CD4-positive, alpha-beta T cell treated with Interleukin-12 subunit alpha and Interleukin-12 subunit beta, for 1 hour (primary cell): ENCODE results near the gene VARS2.

Source experiments
- DNase-seq: peaks from one replicate; pipeline ENCODE4 v3.0.0-alpha.2; 2020

The VARS2 gene

DNA sequence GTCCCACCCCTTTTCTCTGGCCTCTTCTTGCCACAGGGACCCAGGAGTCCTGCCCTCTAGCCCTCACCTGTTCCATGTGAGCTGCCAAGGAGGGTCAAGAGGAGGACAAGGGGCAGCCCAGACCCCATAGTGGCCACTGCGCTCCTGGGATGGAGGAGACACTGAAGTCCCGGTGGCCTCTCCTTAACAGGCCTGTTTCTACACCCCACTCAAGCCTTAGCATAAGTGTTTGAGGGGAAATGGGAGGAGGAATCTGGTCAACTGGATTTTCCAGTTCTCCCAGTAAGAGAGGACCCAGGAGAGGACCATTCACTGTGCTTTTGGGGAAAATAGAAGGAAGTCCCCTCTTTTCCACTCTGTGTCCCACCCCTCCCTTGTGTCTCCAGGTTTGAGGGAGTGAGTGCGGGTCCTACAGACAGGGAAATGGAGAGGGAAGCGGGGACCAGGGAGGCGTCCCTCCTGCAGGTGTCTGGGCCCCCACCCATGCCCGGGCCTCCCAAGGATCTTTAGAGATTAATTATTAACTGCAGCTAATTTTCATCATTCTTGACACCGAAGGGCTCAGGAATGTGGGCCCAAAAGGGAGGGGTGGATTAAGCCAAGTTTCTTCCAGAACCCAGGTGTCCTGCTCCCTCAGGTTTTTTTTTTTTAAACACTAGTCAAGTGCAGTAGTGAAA is 18.1 kb downstream of the VARS2 start, which contains the start of gene SFTA2:
Gene SFTA2, minus strand, starts transcription at position 202 of the 677 bp plus-strand sequence. Its CDS starts 74 bp downstream, at position 128.
- no peak for DNase-seq

DNA sequence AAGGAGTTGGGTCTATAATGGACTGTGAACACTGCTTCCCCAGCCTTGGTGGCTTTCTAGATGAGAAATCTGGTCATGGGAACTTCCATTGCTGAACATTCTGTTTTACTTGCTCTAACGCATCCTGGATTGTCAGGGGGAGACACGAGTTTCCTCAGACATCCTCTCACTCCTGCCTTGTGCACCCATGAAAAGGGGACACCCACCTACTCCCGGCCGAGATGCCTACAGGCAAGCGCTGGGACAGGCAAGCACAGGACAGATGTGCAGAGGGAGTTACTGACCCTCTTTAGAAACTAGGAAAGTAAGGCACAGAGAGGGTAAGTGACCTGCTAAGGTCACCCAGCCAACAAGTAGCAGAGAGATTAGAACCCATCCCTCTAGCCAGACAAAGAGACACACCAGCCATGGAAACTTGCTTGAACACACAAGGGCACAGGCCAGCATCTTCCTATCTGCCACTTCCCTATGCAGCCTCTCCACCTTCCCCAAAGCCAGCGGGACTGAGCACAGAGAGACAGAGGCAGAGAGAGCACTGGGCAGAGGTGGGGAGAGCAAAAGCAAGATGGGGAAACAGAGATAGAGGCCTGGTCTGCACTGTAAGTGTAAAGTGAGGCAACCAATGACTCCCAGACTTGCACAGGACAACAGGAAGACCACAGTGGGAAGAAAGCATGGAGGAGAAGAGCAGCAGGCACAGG is 18.8 kb downstream of the VARS2 start:
- no peak for DNase-seq

DNA sequence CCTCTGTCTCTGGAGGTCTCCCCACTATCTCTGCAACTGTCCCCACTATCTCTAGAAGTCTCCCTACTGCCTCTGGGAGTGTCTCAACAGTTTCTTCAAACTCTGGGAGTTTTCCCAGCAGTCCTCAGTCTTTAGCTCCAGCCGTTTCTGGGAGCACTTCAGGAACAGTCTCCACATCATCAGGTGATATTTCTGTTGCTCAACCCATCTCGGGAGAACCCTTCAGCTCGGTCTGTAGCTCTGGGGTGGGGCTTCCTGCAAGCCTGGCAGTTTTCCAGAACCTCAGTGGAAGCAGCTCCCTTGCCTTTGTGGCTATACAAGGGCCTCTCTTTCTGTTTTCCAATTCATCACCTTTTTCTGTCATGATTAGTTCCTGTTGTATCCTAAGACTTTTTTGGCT is 21.0 kb downstream of the VARS2 start:
- DNase-seq, result no peak

DNA sequence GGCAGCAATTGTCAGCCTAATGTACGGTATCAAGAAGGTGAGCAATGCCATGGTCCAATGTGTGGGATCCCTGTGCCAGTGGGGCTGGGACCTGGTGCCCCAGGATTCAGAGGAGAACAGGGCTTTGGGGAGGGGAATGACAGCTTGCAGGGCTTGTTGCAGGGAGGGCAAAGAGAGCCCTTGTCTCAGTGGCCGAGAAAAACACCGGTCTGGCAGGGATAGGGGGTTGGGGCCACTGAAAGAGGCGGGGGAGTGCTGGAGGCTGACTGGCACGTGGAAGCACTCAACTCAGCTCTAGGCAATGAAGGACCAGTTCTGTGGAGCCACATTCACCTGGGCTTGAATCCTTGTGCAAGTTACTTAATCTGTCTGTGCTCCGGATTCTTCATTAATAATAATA is 23.2 kb downstream of the VARS2 start:
- no peak for DNase-seq

DNA sequence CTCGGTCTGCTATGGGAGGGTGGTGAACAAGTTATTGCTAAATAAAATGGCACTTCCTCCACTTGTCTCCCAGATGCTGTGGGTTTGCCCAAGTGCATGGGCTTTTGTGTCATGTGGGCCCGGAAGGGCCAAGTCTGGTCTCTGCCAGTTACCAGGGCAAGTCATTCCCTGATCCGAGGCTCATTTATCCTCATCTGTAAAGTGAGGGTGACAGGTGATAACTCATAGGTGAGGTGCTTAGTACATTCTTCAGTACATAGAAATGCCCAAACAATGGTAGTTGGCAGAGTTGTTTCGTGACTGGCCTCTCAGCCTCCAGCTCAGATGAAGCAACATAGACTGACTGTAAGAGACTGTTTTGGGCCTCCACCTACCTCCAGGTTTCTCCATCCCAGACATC is 24.7 kb downstream of the VARS2 start:
- DNase-seq, result no peak

DNA sequence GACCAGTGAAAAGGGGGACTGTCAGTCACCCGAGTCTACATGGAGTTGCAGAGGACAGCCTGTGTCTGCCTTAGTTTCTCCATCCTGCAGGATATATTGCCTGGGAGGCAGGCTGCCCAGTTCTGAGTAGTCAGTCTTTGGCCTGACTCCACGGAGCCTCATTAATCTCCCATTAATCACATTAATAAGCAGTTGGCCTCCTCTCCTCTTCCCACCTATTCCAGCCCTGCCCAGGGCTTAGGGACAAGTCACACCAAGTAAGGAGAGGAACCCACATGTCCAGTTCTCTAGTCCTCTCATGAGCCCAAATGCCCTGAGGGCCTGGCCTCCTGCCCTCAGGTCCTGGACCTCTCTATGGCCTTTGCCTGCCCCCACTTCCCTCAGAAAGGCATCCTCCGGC is 25.4 kb downstream of the VARS2 start:
- DNase-seq, result no peak

DNA sequence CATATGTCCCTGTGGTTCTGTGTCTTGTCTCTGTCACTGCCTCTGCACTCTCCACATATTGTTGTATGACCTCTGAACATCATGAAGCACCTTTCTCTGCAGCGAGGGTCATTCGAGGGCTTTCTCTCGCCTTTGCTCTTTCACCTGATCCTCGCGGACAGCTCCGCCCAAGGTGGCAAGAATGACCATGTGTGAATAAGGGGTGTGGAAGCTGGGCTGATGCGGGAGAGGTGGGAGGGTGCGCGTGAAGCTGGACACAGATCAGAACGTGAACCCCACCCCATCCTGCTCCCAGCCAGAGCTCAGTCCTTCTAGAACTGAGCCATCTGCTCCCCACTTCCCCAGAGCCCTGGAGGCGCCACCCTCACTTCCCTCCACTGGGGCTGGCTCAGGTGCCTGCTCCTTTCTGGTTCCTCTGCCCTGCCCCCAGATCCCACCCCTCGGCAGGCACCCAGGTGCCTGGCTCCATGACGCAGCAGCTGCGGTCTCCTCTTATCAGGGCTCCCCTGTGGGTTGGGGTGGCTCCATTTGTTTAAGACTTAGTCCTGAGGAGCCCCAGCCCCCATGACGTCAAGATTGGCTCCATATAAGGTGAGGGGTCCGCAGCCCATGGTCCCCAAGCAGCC is 26.4 kb downstream of the VARS2 start, which contains the start of gene MUCL3:
Gene MUCL3, plus strand, starts transcription at position 613 of the 626 bp plus-strand sequence. CDS start 27 bp downstream, outside the sequence.
- DNase-seq, result no peak

DNA sequence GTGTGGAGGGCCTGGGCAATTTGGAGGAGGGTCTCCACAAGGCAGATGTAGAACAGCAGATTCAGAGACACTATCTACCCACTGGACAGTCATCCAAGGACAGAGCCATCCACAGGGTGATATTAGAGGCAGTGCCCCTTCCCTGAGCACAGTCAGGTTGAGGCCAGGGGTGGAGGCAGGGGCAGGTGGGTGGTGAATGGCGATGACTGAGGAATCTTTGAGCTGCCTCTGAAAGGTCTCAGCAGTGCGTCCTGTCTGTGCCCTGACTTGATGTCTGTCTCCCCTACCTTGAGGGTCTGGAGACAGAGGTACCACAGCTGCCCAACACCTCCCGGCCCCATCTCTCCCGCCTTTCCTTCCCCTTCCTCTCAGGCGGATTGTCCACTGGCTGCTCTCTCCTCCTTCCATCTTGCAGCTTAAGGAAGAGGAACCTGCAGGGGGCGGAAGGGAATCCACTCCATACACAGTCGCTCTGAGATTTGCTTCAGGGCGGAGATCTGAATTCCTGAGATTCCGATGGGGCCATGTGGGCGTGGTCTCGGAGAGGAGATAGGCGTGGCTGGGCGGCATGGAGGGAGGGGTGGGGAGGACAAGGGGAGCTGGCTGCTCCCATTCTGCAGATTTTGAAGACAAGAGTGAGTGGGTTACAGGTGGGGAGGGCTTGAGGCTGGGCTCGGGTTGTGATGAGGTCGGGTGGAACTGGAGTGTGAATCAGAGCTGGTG is 28.5 kb downstream of the VARS2 start:
- DNase-seq, result no peak

DNA sequence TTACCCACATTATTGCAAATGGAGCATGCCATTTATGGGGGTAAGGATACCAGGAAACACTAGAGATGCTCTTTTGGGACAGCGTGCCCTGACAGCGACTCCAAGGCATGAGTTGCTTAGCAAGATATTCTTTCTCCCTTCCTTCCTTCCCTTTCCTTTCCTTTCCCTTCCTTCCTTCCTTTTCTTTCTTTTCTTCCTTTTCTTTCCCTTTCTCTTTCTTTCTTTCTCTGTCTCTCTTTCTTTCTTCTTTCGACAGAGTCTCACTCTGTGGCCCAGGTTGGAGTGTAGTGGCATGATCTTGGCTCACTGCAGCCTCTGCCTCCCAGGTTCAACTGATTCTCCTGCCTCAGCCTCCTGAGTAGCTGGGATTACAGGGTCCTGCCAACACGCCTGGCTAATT is 30.0 kb downstream of the VARS2 start:
- DNase-seq, result no peak

DNA sequence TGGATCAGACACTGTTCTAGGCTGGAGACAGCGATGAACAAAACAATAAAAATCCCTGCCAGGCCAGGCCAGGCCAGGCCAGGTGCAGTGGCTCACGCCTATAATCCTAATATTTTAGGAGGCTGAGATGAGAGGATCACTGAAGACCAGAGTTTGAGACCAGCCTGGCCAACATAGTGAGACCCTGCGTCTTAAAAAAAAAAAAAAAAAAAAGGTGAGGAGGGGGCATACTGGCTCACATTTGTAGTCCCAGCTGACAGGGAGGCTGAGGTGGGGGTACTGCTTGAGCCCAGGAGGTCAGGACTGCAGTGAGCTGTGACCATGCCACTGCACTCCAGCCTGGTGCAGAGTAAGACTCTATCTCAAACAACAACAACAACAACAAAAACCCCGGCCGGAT is 31.2 kb downstream of the VARS2 start:
- no peak for DNase-seq

DNA sequence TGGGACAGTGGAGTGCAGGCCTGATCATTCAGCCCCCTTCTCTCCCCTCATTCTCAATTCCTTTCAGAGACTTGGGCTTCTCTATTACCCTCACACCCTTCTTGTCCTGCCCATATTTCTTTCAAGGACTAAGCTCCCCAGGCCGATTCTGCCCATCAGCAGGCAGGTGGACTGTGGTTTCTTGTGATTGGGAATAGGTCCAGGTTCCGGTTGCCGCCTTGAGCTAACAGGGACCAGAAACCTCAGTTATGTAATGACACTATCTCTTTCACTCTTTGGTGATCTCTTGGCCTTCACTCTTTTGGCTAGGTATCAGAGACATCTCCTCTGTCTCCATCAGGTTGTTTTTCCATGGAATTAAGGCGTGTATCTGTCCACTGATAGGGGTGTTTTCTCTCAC is 33.2 kb downstream of the VARS2 start:
- no peak for DNase-seq

DNA sequence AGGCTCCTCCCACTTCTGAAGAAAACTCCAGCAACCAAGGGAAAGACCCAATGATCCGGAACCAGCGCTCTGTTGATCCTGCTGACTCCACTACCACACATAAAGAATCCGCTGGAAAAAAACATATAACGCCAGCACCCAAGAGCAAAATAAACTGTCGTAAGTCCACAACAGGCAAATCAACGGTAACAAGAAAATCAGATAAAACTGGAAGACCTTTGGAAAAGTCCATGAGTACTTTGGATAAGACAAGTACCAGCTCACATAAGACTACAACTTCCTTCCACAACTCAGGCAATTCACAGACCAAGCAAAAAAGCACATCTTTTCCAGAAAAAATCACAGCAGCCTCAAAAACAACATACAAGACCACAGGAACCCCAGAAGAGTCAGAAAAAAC is 34.8 kb downstream of the VARS2 start:
- DNase-seq, result no peak

DNA sequence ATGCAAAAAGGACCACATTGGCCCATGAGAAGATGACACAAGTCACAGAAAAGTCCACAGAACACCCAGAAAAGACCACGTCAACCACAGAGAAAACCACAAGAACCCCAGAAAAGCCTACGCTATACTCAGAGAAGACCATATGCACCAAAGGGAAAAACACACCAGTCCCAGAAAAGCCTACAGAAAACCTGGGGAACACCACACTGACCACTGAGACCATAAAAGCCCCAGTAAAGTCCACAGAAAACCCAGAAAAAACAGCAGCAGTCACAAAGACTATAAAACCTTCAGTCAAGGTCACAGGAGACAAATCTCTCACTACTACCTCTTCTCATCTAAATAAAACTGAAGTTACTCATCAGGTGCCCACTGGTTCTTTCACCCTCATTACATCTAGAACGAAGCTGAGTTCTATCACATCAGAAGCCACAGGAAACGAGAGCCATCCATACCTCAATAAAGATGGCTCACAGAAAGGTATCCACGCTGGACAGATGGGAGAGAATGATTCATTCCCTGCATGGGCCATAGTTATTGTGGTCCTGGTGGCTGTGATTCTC is 38.0 kb downstream of the VARS2 start:
- DNase-seq, result no peak

DNA sequence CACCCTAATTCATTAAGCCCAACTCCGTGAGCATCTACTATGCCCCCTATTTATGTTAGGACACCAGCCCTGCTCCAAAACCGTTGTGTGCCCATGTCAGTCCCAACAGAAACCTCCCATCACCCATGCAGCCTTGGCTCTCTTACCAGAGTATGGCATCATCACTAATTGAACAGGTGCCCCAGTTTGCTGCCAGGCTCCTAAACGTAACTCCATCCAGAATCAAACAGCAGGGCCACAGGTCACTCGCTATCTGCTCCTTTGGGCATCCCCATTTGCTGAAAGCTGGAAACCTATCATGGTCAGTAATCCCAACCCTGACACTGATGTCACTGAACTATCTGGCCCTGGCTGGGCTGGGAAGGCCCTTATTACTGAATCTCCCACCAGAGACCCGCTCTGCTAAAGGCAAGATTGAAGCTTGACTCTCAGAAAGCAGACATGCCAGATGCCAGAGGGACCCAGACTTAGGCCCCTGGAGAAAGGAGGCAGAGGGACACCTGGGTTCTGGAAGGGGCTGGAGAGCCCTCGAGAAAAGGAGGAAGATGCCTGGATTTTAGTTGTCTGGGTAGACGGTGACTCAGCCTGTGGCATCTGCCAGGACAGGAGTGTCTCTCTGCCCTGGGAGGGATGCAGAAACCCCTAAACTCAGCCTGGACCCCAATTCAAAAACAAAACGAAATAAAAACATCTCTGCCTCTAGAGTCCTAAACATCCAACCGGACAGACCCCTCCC is 40.8 kb downstream of the VARS2 start:
- DNase-seq, result no peak

DNA sequence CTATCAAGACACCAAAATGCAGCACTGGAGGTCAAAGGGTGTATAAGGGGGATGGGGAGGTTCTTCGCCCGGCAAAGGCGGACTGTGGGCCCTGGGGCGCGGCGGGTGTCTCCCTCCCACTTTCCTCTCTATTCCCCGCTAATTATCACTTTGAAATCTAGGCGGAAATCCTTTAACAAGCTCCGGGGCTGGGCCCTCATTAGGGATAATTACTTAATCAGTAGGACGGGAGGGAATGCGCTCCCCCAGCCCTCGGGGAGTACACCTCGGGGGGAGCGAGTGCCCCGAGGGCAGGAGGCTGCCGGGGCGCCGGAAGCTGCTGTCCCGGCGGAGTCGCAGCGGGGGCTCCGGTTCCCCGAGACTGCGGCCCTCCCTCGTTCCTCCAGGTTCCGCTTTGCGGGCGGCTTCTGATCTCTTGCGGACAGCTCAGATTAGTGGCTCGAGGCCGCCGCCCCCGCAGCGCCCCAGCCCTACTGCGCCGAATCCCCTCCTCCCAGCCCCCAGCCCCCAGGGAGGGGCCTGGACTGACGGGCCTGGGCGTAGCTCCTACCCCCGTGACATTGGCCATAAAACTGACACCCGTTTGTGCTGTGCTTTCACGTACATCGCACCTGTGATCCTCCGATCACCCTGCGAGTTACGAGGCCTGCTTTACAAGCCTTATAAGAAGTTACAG is 41.5 kb downstream of the VARS2 start:
- DNase-seq, result peak; percentile 73

DNA sequence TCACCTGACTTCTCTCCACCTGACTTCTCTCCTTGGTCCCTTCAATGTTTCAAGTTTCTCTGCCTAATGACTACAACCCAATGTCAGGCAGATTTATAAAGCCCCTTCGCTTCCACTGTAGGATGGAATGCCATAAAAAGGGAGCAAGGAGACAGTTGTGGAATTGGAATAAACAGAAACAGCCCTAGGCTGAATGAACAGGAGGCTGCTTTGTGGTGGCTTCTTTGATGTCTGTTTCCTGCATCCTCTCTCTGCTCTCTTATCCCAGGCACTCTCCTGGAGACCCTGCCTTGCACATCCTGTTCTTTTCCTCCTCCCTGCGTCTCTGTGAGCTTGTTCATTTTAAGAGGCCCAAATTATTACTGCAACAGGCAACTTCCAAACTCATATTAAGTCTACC is 43.7 kb downstream of the VARS2 start:
- no peak for DNase-seq

DNA sequence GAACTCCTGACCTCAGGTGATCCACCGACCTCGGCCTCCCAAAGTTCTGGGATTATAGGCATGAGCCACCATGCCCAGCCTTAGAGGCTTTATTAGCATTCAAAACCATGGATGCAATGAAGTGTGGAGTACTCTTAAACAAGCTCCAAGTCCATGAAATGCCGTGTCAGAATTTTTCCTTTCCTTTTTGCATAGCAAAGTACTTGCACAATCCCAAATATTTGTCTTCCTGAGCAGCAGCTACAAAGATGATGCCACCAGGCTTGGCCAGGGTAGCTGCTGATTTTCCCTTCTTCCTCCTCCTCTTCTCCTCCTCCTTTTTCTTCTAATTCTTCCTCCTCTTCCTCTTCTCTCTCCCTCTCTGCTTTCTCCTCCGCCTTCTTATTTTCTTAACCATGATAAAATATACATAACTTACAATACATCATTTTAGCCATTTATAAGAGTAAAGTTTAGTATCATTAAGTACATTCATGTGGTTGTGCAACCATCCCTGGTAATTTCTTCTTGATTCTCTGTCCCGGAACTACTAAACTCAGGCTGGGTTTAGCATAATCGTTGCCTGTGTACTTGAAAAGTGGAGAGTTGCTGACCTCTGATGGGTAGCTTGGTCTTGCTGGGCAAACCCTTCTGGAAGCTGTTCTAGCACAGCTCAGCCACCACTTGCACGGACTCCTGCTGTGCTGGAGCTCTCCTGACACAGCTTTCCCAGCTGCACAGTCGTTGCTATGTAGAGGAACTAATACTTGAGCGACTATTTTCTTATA is 47.1 kb downstream of the VARS2 start:
- no peak for DNase-seq

DNA sequence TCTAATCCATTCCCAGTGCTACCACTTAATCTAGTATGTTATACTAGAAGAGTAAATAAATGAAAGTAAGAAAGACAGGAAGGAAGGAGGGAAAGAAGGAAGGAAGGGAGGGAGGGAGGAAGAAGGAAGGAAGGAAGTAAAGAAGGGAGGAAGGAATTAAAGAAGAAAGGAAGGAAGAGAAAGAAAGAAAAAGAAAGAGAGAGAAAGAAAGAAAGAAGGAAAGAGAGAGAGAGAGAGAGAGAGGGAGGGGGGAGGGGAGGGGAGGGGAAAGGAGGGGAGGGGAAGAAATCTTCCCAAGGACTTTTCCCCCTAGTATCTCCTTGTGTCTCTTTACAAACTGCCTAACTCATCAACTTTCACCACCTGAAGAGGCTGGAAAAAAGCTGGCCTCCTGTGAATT is 48.7 kb downstream of the VARS2 start:
- no peak for DNase-seq

DNA sequence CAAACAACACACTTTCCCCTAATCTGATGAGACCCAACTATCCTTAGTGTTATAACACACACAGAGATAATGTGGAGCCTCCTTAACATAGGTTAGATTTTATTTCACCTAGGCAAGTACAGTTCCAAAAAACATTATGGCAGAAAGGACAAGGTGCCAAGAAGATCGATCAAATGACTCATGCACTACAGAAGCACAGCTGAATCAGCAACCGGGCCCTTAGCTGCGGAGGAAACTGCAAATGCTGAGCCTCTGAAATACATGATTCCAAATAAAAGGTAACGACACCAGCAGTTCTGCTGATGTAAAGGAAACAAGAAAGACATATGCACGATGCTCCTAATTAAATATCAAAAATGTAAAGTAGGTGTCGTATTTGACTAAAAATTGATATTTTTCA is 49.6 kb downstream of the VARS2 start:
- no peak for DNase-seq

DNA sequence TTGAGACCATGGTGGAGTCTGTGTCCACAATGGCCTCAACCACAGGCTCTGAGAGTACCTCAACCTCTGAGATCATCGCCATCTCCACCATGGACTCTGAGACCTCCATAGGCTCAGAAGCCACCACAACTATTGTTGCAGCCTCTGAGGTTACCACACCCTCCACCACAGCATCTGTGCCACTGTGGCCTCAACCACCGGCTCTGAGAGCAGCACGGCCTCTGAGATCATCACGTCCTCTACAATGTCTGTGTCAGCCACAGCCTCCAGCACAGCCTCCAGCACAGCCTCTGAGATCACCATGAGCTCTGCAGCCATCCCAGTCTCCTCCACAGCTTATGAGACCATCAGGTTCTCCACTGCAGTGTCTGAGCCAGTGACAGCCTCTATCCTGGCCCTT is 50.0 kb downstream of the VARS2 start:
- DNase-seq, result peak; percentile 13

DNA sequence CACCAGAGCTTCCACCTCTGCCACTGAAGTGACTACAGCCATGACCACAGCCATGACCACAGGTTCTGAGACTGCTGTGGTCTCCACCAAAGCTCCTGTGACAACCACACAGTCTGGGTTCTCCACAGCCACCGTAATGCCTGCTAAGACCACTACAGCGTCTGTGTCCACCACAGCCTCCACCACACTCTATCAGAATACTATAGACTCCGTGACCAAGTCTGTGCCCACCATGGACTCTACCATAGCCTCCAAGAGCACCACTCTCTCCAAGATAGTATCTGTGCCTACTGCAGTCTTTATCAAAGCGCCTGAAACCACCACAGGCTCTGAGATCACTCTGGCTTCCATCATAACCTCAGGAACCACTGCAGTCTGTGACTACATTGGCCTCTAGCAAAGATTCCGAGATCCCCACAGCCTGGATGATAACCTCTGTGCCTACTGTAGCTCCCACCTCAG is 51.1 kb downstream of the VARS2 start:
- DNase-seq, result no peak
